Right lobe of liver (tissue), 6 donors: Measurements from ENCODE around the gene WWC1. TPM values are rescaled to one million over a fixed set of nuclear protein-coding genes. Genes with fewer than 3 reads are reported as not detected.

Experiments
- ATAC-seq, 4 donors: fragments of 200-7000 bp; cut with Tn5 transposase; one replicate each; pipeline ENCODE4 v1.9.1; 2020; ENCODE audit warnings: mild to moderate bottlenecking in 4 of 4, moderate library complexity in 4 of 4
- DNase-seq, 3 donors: peaks; one replicate each; pipeline ENCODE4 v3.0.0-alpha.2; 2020
- H3K27ac ChIP-seq, 3 donors: fragments of 200-600 bp; one replicate each; pipeline ENCODE4 v1.8.0; 2022
- H3K27me3 ChIP-seq, 2 donors: fragments of 200-600 bp; one replicate each; pipeline ENCODE4 v1.8.0; 2022
- H3K36me3 ChIP-seq, 4 donors: fragments of 200-600 bp; sonication (generic) in 1 of 4; one replicate each; pipeline versions ENCODE4 v1.5.1 to v1.8.0; 2017 to 2022; ENCODE audit warnings: control low read depth in 1 of 4
- H3K4me1 ChIP-seq, 4 donors: fragments of 200-600 bp; sonication (generic) in 1 of 4; one replicate each; pipeline versions ENCODE4 v1.5.1 to v1.8.0; 2017 to 2022; ENCODE audit warnings: control low read depth in 1 of 4
- H3K4me3 ChIP-seq, 3 donors: fragments of 200-600 bp; one replicate each; pipeline ENCODE4 v1.8.0; 2022
- H3K9me3 ChIP-seq, 4 donors: fragments of 200-600 bp; sonication (generic) in 1 of 4; one replicate each; pipeline versions ENCODE4 v1.5.1 to v1.8.0; 2017 to 2022; ENCODE audit warnings: control low read depth in 1 of 4
- POLR2A ChIP-seq: fragments of 450-650 bp; IDR thresholded peaks from one replicate; pipeline ENCODE4 v1.6.1; 2017; ENCODE audit warnings: antibody characterized with exemption, mild to moderate bottlenecking
- WGBS: methylation state at CpG from one replicate; pipeline ENCODE4 v1.1.6; 2018; ENCODE audit warnings: low coverage, low lambda C conversion rate; ENCODE audit not compliant: insufficient coverage; ENCODE audit errors: missing lambda C conversion rate; 5-methylcytosine and 5-hydroxymethylcytosine counted together
- intact Hi-C, 2 donors: fragments of 100-400 bp; cut with DNase I; formaldehyde crosslinking; loops; one replicate each; pipeline versions ENCODE4 v1.11.2 to v1.14.1; 2022
- total RNA-seq, 6 experiments: library from RNA; depleted of rRNA in 2 of 6; stranded (reverse); fragments of >200 nt in 2 of 6; fragmentation: NEBNext Ultra II Directional in 3 of 6; extraction: Animal tissue kit (Norgen Biotek cat#: 25700) in 3 of 6; gene quantifications; one replicate each; pipeline versions ENCODE4 v1.1.0 to v1.2.4, GENCODE V29; 2016 to 2023
- TF ChIP-seq, protein P1 (sequence below), 4 donors: fragments of 200-600 bp in 3 of 4; fragments of 450-650 bp in 1 of 4; IDR thresholded peaks; one replicate each; pipeline versions ENCODE4 v1.5.1 to v1.8.0; 2016 to 2022; ENCODE audit warnings: antibody characterized with exemption in 4 of 4, mild to moderate bottlenecking in 2 of 4
- donor health status: DM: no; HTN: yes; CAD: no.
- donor health status: DM: no; HTN: no; CAD: no.
- donor health status: DM: no; HTN: no; CAD: no.
- donor health status: DM: no; HTN: yes; CAD: no.
- donor health status: DM: no; HTN: yes; CAD: no.

WWC1 gene
- total RNA-seq, 6 experiments from 2014 or later: 9.6 to 74.4 (median 23.5) TPM

DNA sequence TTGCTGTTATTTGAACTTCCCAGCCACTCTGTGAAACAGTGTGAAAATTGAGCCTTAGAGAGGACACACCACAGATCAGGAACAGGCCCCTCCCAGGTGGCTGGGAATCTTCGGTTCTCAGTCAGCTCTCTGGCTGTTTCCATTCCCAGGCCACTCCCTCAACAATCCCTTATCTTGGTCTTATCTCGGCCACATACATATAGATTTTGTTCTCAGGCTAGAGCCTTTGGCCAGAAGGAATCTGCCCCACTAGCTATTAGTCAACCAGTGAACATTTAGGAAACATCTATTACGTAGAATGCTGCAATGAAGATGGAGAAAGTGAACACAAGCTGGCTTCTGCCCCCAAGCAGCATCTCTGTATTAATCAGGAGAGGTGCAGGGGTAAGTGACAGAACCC, 21.0 kb upstream of the WWC1 start:
- Histone ChIP-seq H3K4me3 (no peak overlapping the region), H3K9me3 (no peaks in the 10 kb centered on the region), H3K4me1 (peaks cover 0 to 5% (median 0%) of the 10 kb centered on the region in 4 donors), H3K27ac (no peak overlapping the region), H3K36me3 (no peaks in the 10 kb centered on the region), H3K27me3 (no peaks in the 10 kb centered on the region)
- DNase-seq: no peak
- intact Hi-C loops: no loop called here
- 43% methylated on average over 3 of the region's 3 CpGs for WGBS
- ATAC-seq: no peak
- TF ChIP-seq POLR2A: no peak
- TF ChIP-seq, protein P1, sequence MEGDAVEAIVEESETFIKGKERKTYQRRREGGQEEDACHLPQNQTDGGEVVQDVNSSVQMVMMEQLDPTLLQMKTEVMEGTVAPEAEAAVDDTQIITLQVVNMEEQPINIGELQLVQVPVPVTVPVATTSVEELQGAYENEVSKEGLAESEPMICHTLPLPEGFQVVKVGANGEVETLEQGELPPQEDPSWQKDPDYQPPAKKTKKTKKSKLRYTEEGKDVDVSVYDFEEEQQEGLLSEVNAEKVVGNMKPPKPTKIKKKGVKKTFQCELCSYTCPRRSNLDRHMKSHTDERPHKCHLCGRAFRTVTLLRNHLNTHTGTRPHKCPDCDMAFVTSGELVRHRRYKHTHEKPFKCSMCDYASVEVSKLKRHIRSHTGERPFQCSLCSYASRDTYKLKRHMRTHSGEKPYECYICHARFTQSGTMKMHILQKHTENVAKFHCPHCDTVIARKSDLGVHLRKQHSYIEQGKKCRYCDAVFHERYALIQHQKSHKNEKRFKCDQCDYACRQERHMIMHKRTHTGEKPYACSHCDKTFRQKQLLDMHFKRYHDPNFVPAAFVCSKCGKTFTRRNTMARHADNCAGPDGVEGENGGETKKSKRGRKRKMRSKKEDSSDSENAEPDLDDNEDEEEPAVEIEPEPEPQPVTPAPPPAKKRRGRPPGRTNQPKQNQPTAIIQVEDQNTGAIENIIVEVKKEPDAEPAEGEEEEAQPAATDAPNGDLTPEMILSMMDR (IDR thresholded peaks at IDR 0.05): no peak

DNA sequence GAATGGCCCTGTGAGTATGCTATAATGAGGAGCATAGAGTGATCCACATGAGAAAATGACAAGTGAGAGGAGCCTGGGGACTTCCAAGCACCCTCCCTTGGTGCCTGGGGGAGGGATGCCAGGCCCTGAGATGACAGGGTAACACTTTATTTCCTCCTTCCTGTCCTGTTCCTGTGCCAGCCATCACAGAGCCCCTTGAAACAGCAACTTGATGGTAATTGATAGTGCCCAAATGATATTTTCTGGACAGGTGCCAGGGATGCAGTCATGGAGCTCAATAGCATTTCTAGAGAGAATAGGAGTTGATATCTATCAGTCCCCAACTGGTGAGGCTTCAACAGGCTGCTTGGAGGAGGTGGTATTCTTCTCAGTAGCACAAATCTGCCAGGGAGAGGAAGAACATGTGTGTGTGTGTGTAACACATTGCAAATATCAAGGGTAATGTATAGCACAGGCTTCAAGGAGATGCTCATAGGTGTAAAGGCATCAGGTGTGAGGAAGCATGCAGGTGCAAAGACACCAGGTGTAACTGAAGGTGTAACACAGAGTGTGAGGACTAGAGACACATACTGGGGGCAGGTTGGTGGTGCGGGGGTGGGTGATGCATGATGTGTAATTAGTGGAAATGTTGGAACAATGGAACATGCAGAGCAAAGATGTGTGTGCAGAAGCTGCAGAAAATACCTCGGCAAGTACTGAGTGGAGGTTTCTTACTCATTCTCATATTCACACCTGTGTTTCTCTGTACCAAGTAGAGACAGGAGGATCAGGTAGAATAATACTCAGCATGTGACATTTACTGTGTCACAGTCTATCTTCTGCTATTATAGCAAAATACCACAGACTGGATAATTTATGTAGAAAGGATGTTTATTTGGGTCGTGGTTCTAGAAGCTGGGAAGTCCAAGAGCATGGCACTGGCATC, 18.1 kb upstream of the WWC1 start:
- H3K4me3 ChIP-seq: no peak overlapping the region
- TF ChIP-seq, protein P1 (IDR thresholded peaks at IDR 0.05): no peak
- no peak for TF ChIP-seq POLR2A
- H3K4me1 ChIP-seq: peaks cover 0 to 5% (median 0%) of the 10 kb centered on the region in 4 donors
- H3K27me3 ChIP-seq: no peaks in the 10 kb centered on the region
- intact Hi-C loops: no loop called here
- 58% methylated on average over 3 of the region's 3 CpGs for WGBS
- ATAC-seq (no peak), DNase-seq (no peak)
- H3K27ac ChIP-seq: no peak overlapping the region
- H3K36me3 ChIP-seq: no peaks in the 10 kb centered on the region
- H3K9me3 ChIP-seq: no peaks in the 10 kb centered on the region

DNA sequence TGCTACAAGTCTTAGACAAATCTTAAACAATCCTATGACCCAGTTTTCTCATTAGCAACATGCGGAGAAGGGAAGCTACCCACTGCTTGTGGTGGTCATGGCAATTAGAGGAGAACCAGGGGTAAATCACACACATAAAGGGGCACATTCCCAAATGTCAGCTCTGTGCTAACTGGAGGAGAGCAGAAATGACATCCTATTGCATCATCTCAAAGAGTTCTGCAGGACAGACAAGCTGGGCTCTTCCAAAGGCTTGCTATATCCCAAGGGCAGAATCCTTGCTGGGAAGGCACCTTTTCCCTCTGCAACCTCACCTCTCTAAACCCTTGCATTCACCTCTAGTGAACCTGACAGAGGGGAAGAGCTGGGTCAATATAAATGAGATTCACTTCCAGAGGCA, 17.0 kb upstream of the WWC1 start:
- H3K9me3 ChIP-seq: no peaks in the 10 kb centered on the region
- H3K4me3 ChIP-seq: no peak overlapping the region
- ATAC-seq (no peak), DNase-seq (no peak)
- no peak overlapping the region for H3K27ac ChIP-seq
- H3K4me1 ChIP-seq: peaks cover 0 to 5% (median 0%) of the 10 kb centered on the region in 4 donors
- no peaks in the 10 kb centered on the region for H3K27me3 ChIP-seq
- intact Hi-C loops: no loop called here
- no peak for TF ChIP-seq POLR2A
- TF ChIP-seq, protein P1 (IDR thresholded peaks at IDR 0.05): no peak
- H3K36me3 ChIP-seq: no peaks in the 10 kb centered on the region
- WGBS: 88% methylated on average over 1 of the region's 1 CpG

DNA sequence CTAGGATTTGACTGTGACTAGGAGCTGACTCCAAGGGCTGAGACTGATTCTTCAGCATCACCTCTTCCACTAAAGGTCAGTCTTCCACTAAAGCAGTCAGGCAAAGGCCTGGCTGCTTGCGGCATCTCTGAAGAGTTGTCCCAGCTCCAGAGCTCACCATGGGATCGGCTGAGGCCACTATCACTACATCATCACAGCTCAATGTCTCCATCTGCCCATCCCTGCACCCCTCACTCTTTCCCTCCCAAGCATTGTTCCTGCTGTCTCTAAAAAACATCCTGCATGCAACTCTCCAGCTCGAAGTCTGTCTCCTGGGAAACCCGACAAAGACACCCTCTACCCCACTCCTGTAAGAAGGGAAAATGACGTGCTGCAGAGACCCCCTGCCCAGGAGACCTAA, 15.5 kb upstream of the WWC1 start:
- Histone ChIP-seq H3K27me3 (no peaks in the 10 kb centered on the region), H3K9me3 (no peaks in the 10 kb centered on the region), H3K36me3 (no peaks in the 10 kb centered on the region), H3K4me1 (no peaks in the 10 kb centered on the region), H3K27ac (no peak overlapping the region), H3K4me3 (no peak overlapping the region)
- intact Hi-C loops: no loop called here
- no peak for DNase-seq
- 62% methylated on average over 4 of the region's 5 CpGs for whole genome bisulfite sequencing
- TF ChIP-seq POLR2A: no peak
- TF ChIP-seq, protein P1 (IDR thresholded peaks at IDR 0.05): no peak
- ATAC-seq: no peak
